ENCODE measurements around the gene NTHL1. TPM values are rescaled to one million over a fixed set of nuclear protein-coding genes. Genes with fewer than 3 reads are reported as not detected.
A peak's percentile ranks its signal among the peaks of the same experiment; 100 is the strongest.

The NTHL1 gene
- total and polyA plus RNA-seq, 10 donors, result 9.6 to 52.1 (median 27.0) TPM

DNA sequence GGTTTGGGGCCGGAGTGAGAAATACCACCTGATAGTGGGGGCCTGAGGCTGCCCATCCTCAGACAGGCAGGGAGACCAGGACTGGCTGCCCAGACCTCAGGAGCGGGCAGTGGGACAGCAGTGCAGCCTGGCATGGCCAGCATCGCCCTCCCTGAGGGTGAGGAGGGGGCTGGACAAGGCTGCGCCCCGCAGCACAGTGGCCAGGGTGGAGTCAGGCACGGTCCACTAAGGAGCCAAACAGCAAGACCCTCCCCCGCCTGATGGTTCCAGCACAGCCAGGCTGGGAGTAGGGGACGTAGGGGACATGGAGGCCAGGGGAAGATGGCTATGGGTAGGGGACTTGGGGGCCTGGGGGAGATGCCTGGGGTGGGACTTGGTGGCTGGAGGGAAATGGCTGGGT lies 41.3 kb downstream of the NTHL1 start:
- H3K27ac ChIP-seq, result peak overlapping the region in 5 of 8 donors; percentile 23 to 95 (median 93)
- no peak overlapping the region for H3K4me3 ChIP-seq
- peaks cover 5 to 42% (median 22%) of the 10 kb centered on the region in 6 donors for H3K36me3 ChIP-seq
- H3K4me1 ChIP-seq, result peaks cover 54 to 76% (median 69%) of the 10 kb centered on the region in 6 donors
- 83 to 97% (median 89%) methylated on average over 8 of the region's 8 CpGs for WGBS, 5 donors
- H3K9me3 ChIP-seq, result no peaks in the 10 kb centered on the region
- no peak for TF ChIP-seq POLR2A (IDR thresholded peaks at IDR 0.05)
- TF ChIP-seq, protein P1, sequence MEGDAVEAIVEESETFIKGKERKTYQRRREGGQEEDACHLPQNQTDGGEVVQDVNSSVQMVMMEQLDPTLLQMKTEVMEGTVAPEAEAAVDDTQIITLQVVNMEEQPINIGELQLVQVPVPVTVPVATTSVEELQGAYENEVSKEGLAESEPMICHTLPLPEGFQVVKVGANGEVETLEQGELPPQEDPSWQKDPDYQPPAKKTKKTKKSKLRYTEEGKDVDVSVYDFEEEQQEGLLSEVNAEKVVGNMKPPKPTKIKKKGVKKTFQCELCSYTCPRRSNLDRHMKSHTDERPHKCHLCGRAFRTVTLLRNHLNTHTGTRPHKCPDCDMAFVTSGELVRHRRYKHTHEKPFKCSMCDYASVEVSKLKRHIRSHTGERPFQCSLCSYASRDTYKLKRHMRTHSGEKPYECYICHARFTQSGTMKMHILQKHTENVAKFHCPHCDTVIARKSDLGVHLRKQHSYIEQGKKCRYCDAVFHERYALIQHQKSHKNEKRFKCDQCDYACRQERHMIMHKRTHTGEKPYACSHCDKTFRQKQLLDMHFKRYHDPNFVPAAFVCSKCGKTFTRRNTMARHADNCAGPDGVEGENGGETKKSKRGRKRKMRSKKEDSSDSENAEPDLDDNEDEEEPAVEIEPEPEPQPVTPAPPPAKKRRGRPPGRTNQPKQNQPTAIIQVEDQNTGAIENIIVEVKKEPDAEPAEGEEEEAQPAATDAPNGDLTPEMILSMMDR (IDR thresholded peaks at IDR 0.05 in 8 of 11, conservative IDR thresholded peaks at IDR 0.05 in 3 of 11), result no peak
- TF ChIP-seq POLR2AphosphoS5 (IDR thresholded peaks at IDR 0.05), result no peak
- no peaks in the 10 kb centered on the region for H3K27me3 ChIP-seq (replicated peaks in 1 of 7)
- intact Hi-C loops (cut with DNase I; ENCODE audit: low total_unique reads), result no loop called here
- peak; percentile 65 for DNase-seq

DNA sequence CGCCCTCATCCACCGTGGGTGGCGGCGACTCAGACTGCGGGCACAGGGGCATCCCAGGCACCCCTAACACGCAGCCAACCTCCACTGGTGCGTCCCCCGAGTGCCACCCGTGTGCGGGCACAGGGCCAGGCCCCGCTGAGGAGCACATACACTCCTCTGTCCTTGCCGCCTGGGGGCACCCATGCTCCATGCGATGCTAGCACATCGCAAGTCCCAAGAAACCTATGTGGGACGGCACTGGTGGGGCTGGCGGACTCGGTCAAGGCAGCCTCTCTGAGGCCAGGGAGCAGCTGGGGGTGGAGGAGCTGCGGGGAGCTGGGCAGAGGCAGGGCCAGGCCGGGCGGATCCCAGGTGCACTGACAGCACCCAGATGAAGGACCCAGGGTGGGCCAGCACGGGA lies 42.0 kb downstream of the NTHL1 start:
- Histone ChIP-seq H3K9me3 (no peaks in the 10 kb centered on the region), H3K27ac (peak overlapping the region in 5 of 8 donors; percentile 23 to 95 (median 49)), H3K27me3 (replicated peaks in 1 of 7) (no peaks in the 10 kb centered on the region), H3K36me3 (peaks cover 5 to 48% (median 29%) of the 10 kb centered on the region in 6 donors), H3K4me3 (peak overlapping the region in 1 of 8 donors; percentile 35), H3K4me1 (peaks cover 54 to 75% (median 68%) of the 10 kb centered on the region in 6 donors)
- TF ChIP-seq POLR2A (IDR thresholded peaks at IDR 0.05) (no peak), POLR2AphosphoS5 (IDR thresholded peaks at IDR 0.05) (peak in 2 of 3 donors; percentile 49 to 61)
- TF ChIP-seq, protein P1 (IDR thresholded peaks at IDR 0.05 in 8 of 11, conservative IDR thresholded peaks at IDR 0.05 in 3 of 11), result peak in 7 of 11 experiments; percentile 14 to 53 (median 33)
- DNase-seq, result peak; percentile 82
- intact Hi-C loops (cut with DNase I; ENCODE audit: low total_unique reads), result no loop called here
- WGBS, 5 donors, result 34 to 52% (median 43%) methylated on average over 15 to 21 of the region's 21 CpGs

DNA sequence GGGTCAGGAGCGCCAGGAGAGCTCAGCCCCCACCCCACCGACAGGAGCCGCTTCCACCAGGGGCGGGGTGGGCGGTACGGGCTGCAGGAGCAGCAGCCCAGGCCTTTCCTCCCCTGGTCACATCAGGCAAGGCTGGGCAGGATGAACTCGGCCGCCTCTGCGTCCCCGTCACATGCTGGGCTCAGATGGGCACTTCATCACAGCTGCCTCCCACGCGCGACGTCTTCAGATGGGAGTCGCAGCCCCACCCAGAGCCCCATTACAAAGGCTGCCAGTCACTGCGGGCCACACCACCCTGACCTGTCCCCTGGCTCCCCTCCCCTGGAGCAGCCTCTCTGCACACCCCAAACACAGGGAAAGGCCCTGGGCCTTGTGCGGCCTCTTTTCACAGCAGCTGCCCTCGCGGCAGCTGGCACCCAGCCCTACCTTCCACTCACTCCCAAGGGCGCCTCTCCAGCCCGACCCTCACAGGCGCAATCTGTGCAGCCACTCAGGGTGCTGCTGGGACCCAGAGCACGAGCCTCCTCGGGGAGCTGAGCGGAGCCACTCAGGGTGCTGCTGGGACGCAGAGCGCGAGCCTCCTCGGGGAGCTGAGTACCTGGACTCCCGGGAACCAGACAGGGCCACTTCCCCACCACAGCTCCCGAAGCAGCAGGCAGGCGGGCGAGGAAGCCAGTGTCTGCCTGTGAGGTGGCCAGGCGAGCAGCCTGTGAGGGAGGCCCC lies 42.7 kb downstream of the NTHL1 start:
- WGBS, 5 donors, result 55 to 67% (median 65%) methylated on average over 22 to 34 of the region's 34 CpGs

More for the DNA sequence above, 42.7 kb downstream of the NTHL1 start:
- H3K27ac ChIP-seq, result peak overlapping the region in 5 of 8 donors; percentile 22 to 95 (median 49)
- DNase-seq, result peak; percentile 76
- no peaks in the 10 kb centered on the region for H3K27me3 ChIP-seq (replicated peaks in 1 of 7)
- intact Hi-C loops (cut with DNase I; ENCODE audit: low total_unique reads), result no loop called here
- H3K36me3 ChIP-seq, result peaks cover 5 to 55% (median 36%) of the 10 kb centered on the region in 6 donors
- H3K4me1 ChIP-seq, result peaks cover 48 to 72% (median 61%) of the 10 kb centered on the region in 6 donors
- no peaks in the 10 kb centered on the region for H3K9me3 ChIP-seq
- TF ChIP-seq, protein P1 (IDR thresholded peaks at IDR 0.05 in 8 of 11, conservative IDR thresholded peaks at IDR 0.05 in 3 of 11), result no peak
- peak in 1 of 3 donors; percentile 49 for TF ChIP-seq POLR2AphosphoS5 (IDR thresholded peaks at IDR 0.05)
- H3K4me3 ChIP-seq, result peak overlapping the region in 2 of 8 donors; percentile 12 to 35

Measured in spleen (tissue), 11 donors.